Neural crest cell (in vitro differentiated cells): ENCODE results near the gene KIAA1549. TPM values are rescaled to one million over a fixed set of nuclear protein-coding genes. Genes with fewer than 3 reads are reported as not detected.

Source experiments
- DNase-seq: peaks from one replicate; pipeline ENCODE4 v3.0.0; 2021; ENCODE audit warnings: low read depth, mixed read lengths, low spot score
- H3K27ac Mint-ChIP-seq: one replicate; pipeline ENCODE4 v1.8.0; 2021; ENCODE audit warnings: mild to moderate bottlenecking, mixed read lengths; ENCODE audit not compliant: unreplicated experiment
- H3K27me3 Mint-ChIP-seq: 2 replicates; pipeline ENCODE4 v1.8.0; 2021; ENCODE audit warnings: low read depth, mild to moderate bottlenecking, mixed read lengths
- H3K36me3 Mint-ChIP-seq: 2 replicates; pipeline ENCODE4 v1.8.0; 2021; ENCODE audit warnings: low read depth, mild to moderate bottlenecking, mixed read lengths
- H3K4me1 Mint-ChIP-seq: 2 replicates; pipeline ENCODE4 v1.8.0; 2021; ENCODE audit warnings: mixed read lengths
- H3K4me3 Mint-ChIP-seq: one replicate; pipeline ENCODE4 v1.8.0; 2021; ENCODE audit warnings: mild to moderate bottlenecking, mixed read lengths
- H3K9me3 Mint-ChIP-seq: 2 replicates; pipeline ENCODE4 v1.8.0; 2021; ENCODE audit warnings: mixed read lengths
- total RNA-seq: library from RNA; stranded (reverse); gene quantifications from 2 replicates; pipeline ENCODE4 v1.2.1, GENCODE V29; 2021
- TF ChIP-seq, protein P1 (sequence below): fragments of 200-600 bp; sonication (generic); conservative IDR thresholded peaks from 2 replicates; pipeline ENCODE4 v1.5.0; 2021; ENCODE audit warnings: antibody characterized with exemption, mild to moderate bottlenecking

KIAA1549 gene
- total RNA-seq, 1 donor from 2014 or later = 33.2 TPM

- Mint-ChIP-seq H3K27me3 (no peaks in the 10 kb centered on the region), H3K4me3 (no peak overlapping the region), H3K4me1 (peaks cover 30% of the 10 kb centered on the region), H3K9me3 (no peaks in the 10 kb centered on the region), H3K27ac (no peak overlapping the region), H3K36me3 (peaks cover 5% of the 10 kb centered on the region)
- DNase-seq = no peak
- TF ChIP-seq, protein P1, sequence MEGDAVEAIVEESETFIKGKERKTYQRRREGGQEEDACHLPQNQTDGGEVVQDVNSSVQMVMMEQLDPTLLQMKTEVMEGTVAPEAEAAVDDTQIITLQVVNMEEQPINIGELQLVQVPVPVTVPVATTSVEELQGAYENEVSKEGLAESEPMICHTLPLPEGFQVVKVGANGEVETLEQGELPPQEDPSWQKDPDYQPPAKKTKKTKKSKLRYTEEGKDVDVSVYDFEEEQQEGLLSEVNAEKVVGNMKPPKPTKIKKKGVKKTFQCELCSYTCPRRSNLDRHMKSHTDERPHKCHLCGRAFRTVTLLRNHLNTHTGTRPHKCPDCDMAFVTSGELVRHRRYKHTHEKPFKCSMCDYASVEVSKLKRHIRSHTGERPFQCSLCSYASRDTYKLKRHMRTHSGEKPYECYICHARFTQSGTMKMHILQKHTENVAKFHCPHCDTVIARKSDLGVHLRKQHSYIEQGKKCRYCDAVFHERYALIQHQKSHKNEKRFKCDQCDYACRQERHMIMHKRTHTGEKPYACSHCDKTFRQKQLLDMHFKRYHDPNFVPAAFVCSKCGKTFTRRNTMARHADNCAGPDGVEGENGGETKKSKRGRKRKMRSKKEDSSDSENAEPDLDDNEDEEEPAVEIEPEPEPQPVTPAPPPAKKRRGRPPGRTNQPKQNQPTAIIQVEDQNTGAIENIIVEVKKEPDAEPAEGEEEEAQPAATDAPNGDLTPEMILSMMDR = no peak
These were observed 24.0 kb downstream of the KIAA1549 start for GRCh38 chr7:138957217-138957616.

GRCh38 chr7:138954545-138955475, 26.4 kb downstream of the KIAA1549 start:
- H3K9me3 Mint-ChIP-seq = no peaks in the 10 kb centered on the region
- no peaks in the 10 kb centered on the region for H3K27me3 Mint-ChIP-seq
- DNase-seq = no peak
- H3K27ac Mint-ChIP-seq = peak overlapping the region; percentile 36
- peaks cover 5% of the 10 kb centered on the region for H3K36me3 Mint-ChIP-seq
- TF ChIP-seq, protein P1 = no peak
- H3K4me1 Mint-ChIP-seq = peaks cover 28% of the 10 kb centered on the region
- H3K4me3 Mint-ChIP-seq = no peak overlapping the region

GRCh38 chr7:138952791-138953190, 28.4 kb downstream of the KIAA1549 start:
- TF ChIP-seq, protein P1 = no peak
- no peak overlapping the region for H3K27ac Mint-ChIP-seq
- H3K36me3 Mint-ChIP-seq = peaks cover 2% of the 10 kb centered on the region
- no peak for DNase-seq
- peaks cover 29% of the 10 kb centered on the region for H3K4me1 Mint-ChIP-seq
- H3K27me3 Mint-ChIP-seq = no peaks in the 10 kb centered on the region
- no peak overlapping the region for H3K4me3 Mint-ChIP-seq
- no peaks in the 10 kb centered on the region for H3K9me3 Mint-ChIP-seq

- no peaks in the 10 kb centered on the region for H3K36me3 Mint-ChIP-seq
- TF ChIP-seq, protein P1 = no peak
- H3K4me1 Mint-ChIP-seq = peaks cover 35% of the 10 kb centered on the region
- H3K27ac Mint-ChIP-seq = no peak overlapping the region
- no peaks in the 10 kb centered on the region for H3K27me3 Mint-ChIP-seq
- H3K9me3 Mint-ChIP-seq = no peaks in the 10 kb centered on the region
- H3K4me3 Mint-ChIP-seq = no peak overlapping the region
- DNase-seq = no peak
These were observed 29.2 kb downstream of the KIAA1549 start for GRCh38 chr7:138951953-138952352.

DNA sequence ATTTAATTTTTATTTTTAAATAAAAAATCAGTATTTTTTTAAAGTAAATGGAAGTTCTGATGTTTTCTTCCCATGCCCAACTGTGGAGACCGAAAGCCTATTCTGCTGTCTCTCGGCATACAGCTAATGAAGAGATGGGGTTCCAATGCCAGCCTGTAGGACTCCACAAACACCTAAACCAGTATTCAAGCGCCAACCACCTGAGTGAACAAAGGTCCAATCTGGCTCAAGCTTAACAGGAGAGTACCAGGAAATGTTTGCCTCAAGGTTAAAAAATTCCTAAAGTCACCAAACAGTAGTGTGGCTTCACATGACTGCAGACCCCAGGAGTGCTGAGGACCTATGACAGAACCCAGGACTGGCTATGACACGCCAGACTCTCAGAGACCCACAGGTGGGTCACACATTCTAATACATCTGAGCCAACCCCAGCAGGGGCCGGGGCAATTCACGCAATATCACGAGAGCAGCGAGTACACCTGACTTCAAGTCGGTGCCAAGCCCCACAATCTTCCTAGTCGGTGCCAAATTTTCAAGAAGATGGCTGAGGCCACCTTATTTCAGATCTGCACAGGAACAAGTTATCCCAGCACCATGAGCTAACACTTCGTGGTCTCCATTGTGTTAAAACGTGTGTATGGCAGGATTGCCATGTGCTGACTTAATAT, 31.6 kb downstream of the KIAA1549 start:
- Mint-ChIP-seq H3K27ac (peak overlapping the region; percentile 22), H3K4me3 (no peak overlapping the region), H3K27me3 (no peaks in the 10 kb centered on the region), H3K36me3 (no peaks in the 10 kb centered on the region), H3K4me1 (peaks cover 43% of the 10 kb centered on the region), H3K9me3 (no peaks in the 10 kb centered on the region)
- TF ChIP-seq, protein P1 = no peak
- no peak for DNase-seq
